ENCODE results near the gene SOCS2. TPM values are rescaled to one million over a fixed set of nuclear protein-coding genes. Genes with fewer than 3 reads are reported as not detected.

SOCS2 gene
- total and polyA plus RNA-seq, 2 of the 13 experiments (the other 11 are each of a cell fraction or from before 2014, with no cell fraction given) = 0.62 to 1.5 TPM

- TF ChIP-seq TEF (CRISPR knock-in tag; IDR thresholded peaks at IDR 0.05) (no peak), ESRRA (CRISPR knock-in tag; IDR thresholded peaks at IDR 0.05; ENCODE audit: low read depth) (no peak), HOXA3 (CRISPR knock-in tag; IDR thresholded peaks at IDR 0.05) (peak; percentile 60), FOXO4 (CRISPR knock-in tag; conservative IDR thresholded peaks at IDR 0.05) (0 out of 2 replicates have a peak, but pooled peaks have one; percentile 48), RARA (CRISPR knock-in tag; IDR thresholded peaks at IDR 0.05) (peak; percentile 70), MTF2 (CRISPR knock-in tag; IDR thresholded peaks at IDR 0.05; ENCODE audit: borderline replicate concordance) (peak; percentile 70; the same call in 1 of the 2 replicates), ASH2L (IDR thresholded peaks at IDR 0.05; ENCODE audit: insufficient read length, low read depth, low read length) (no peak), CCAR2 (optimal IDR thresholded peaks at IDR 0.05; ENCODE audit: low read depth, low read length) (no peak), ZNF572 (CRISPR knock-in tag; IDR thresholded peaks at IDR 0.05) (no peak), HBP1 (CRISPR knock-in tag; IDR thresholded peaks at IDR 0.05; ENCODE audit: low read depth) (no peak), ZBTB10 (CRISPR knock-in tag; IDR thresholded peaks at IDR 0.05; ENCODE audit: borderline replicate concordance) (0 out of 2 replicates have a peak, but pooled peaks have one; percentile 61), SKI (IDR thresholded peaks at IDR 0.05; ENCODE audit: partially characterized antibody) (peak; percentile 50), ZNF598 (CRISPR knock-in tag; IDR thresholded peaks at IDR 0.05; ENCODE audit: borderline replicate concordance) (0 out of 2 replicates have a peak, but pooled peaks have one; percentile 48), NR0B2 (CRISPR knock-in tag; IDR thresholded peaks at IDR 0.05) (no peak; the same call in 1 of the 2 replicates), BRCA1 (CRISPR knock-in tag; IDR thresholded peaks at IDR 0.05) (no peak), HNRNPK (IDR thresholded peaks at IDR 0.05; ENCODE audit: low read depth, low read length, poor library complexity, severe bottlenecking) (no peak), SMAD3 (CRISPR knock-in tag; IDR thresholded peaks at IDR 0.05) (0 out of 2 replicates have a peak, but pooled peaks have one; percentile 64), GPN1 (CRISPR knock-in tag; IDR thresholded peaks at IDR 0.05; ENCODE audit: borderline replicate concordance) (no peak), MEF2D (CRISPR knock-in tag; IDR thresholded peaks at IDR 0.05) (no peak), MAFF (IDR thresholded peaks at IDR 0.05; ENCODE audit: low read depth, low read length) (no peak), HNRNPLL (IDR thresholded peaks at IDR 0.05; ENCODE audit: low read depth, low read length, poor library complexity, severe bottlenecking) (peak; percentile 43), FOXJ3 (CRISPR knock-in tag; IDR thresholded peaks at IDR 0.05; ENCODE audit: borderline replicate concordance) (no peak)
Measured at GRCh38 chr12:93570552-93571364, 1.7 kb upstream of the SOCS2 start (continued).
